Measurements from ENCODE around the gene RNF167. TPM values are rescaled to one million over a fixed set of nuclear protein-coding genes. Genes with fewer than 3 reads are reported as not detected.

The RNF167 gene
- polyA plus RNA-seq, 1 donor from 2014 or later, result 64.1 TPM

DNA sequence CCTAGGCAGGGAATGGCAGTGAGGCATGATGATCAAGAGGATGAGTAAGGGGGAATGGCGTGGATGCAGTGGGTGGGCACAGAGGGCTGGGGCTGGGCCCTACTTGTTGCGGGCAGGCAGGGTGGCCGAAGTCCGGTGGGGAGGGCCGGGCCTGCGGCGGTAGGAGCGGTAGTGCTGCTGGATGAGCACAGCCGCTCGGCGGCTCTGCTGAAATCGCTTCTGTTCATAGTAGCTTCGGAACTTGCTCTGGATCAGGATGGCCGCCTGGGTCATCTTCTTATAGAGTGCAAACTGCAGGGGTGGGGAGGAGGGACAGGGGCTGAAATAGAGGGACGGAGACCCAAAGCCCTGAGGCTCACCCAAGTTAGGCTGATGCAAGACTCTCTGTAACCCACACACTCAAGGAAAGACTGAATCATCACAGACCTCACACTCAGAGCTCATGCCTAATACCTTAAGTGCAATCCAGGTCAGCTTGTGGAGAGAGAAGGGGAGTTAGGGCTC, 29.0 kb downstream of the RNF167 start:
- peak overlapping the region; percentile 97 for H3K27ac ChIP-seq (ENCODE audit: low read length)
- H4K20me1 ChIP-seq (ENCODE audit: insufficient read depth), result no peaks in the 10 kb centered on the region
- H3K27me3 ChIP-seq (ENCODE audit: insufficient read depth, low read depth, low read length), result no peaks in the 10 kb centered on the region
- H3F3A ChIP-seq (ENCODE audit: insufficient read depth, low read length, poor library complexity, severe bottlenecking), result peaks cover 9% of the 10 kb centered on the region
- no peaks in the 10 kb centered on the region for H3K9me3 ChIP-seq (ENCODE audit: low read length)
- no peaks in the 10 kb centered on the region for H3K9me2 ChIP-seq (ENCODE audit: insufficient read depth, low read length)
- H3K79me2 ChIP-seq (replicated peaks; ENCODE audit: insufficient read depth, low read length), result no peaks in the 10 kb centered on the region
- no peaks in the 10 kb centered on the region for H3K36me3 ChIP-seq (ENCODE audit: insufficient read depth, low read length)
- peak overlapping the region; percentile 86 for H3K4me2 ChIP-seq (ENCODE audit: low read length)
- TF ChIP-seq REST (IDR thresholded peaks at IDR 0.05; ENCODE audit: borderline replicate concordance) (no peak), SMC3 (conservative IDR thresholded peaks at IDR 0.05; ENCODE audit: poor library complexity) (no peak), EP300 (conservative IDR thresholded peaks at IDR 0.05; ENCODE audit: poor library complexity, severe bottlenecking) (no peak), RAD21 (conservative IDR thresholded peaks at IDR 0.05) (no peak), MXI1 (conservative IDR thresholded peaks at IDR 0.05; ENCODE audit: poor library complexity, severe bottlenecking) (no peak), TAF1 (IDR thresholded peaks at IDR 0.05; ENCODE audit: low read depth) (no peak), CTCF (IDR thresholded peaks at IDR 0.05; ENCODE audit: poor library complexity, severe bottlenecking) (no peak), POLR2AphosphoS5 (IDR thresholded peaks at IDR 0.05) (no peak), EZH2 (IDR thresholded peaks at IDR 0.05; ENCODE audit: borderline replicate concordance, insufficient read depth, low read length, poor library complexity, severe bottlenecking) (no peak)
- H3K4me3 ChIP-seq (ENCODE audit: low read length), result peak overlapping the region; percentile 71
- H3K9ac ChIP-seq (ENCODE audit: low read length), result peak overlapping the region; percentile 89
- H2AFZ ChIP-seq (ENCODE audit: low read depth, low read length), result no peak overlapping the region

DNA sequence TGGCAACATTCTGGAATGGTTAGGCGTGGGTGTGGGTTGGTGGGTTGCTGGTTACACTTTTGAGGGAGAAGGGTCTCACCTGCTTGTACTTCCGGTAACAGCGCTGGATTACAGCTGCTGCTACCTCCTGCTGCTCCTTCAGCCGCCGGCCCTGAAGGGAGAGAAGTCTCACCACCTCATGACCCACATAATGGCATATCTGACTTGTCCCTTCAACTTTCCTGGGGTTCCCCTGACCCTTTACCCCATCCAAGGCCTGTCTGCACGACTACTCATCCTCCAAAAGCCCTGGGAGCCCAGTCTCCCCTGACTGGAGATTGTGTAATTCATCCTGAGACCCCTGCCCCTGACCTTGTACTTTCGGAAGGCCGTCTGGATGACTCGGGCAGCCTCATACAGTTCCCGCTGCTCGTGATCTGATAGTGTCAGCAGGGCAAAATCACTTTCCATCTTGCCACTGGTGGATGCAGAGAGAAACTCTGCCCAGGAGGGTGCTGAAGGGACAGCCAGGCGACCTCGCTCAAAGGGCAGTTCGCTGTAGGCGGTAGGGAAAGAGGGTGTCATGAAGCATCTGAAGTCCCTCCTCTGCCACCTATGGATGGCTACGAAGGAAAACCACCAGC, 29.6 kb downstream of the RNF167 start:
- no peak for TF ChIP-seq RAD21 (conservative IDR thresholded peaks at IDR 0.05)
- no peak for TF ChIP-seq POLR2AphosphoS5 (IDR thresholded peaks at IDR 0.05)
- TF ChIP-seq TAF1 (IDR thresholded peaks at IDR 0.05; ENCODE audit: low read depth), result no peak
- TF ChIP-seq CTCF (IDR thresholded peaks at IDR 0.05; ENCODE audit: poor library complexity, severe bottlenecking), result no peak
- TF ChIP-seq MXI1 (conservative IDR thresholded peaks at IDR 0.05; ENCODE audit: poor library complexity, severe bottlenecking), result no peak
- TF ChIP-seq REST (IDR thresholded peaks at IDR 0.05; ENCODE audit: borderline replicate concordance), result no peak
- no peak for TF ChIP-seq EP300 (conservative IDR thresholded peaks at IDR 0.05; ENCODE audit: poor library complexity, severe bottlenecking)
- no peak for TF ChIP-seq SMC3 (conservative IDR thresholded peaks at IDR 0.05; ENCODE audit: poor library complexity)
- no peak for TF ChIP-seq EZH2 (IDR thresholded peaks at IDR 0.05; ENCODE audit: borderline replicate concordance, insufficient read depth, low read length, poor library complexity, severe bottlenecking)
- Histone ChIP-seq H3K79me2 (replicated peaks; ENCODE audit: insufficient read depth, low read length) (no peaks in the 10 kb centered on the region), H4K20me1 (ENCODE audit: insufficient read depth) (no peaks in the 10 kb centered on the region), H3K27me3 (ENCODE audit: insufficient read depth, low read depth, low read length) (no peaks in the 10 kb centered on the region), H3K27ac (ENCODE audit: low read length) (peak overlapping the region; percentile 97), H3F3A (ENCODE audit: insufficient read depth, low read length, poor library complexity, severe bottlenecking) (peaks cover 9% of the 10 kb centered on the region), H3K36me3 (ENCODE audit: insufficient read depth, low read length) (no peaks in the 10 kb centered on the region), H3K9me2 (ENCODE audit: insufficient read depth, low read length) (no peaks in the 10 kb centered on the region), H3K9me3 (ENCODE audit: low read length) (no peaks in the 10 kb centered on the region), H3K9ac (ENCODE audit: low read length) (peak overlapping the region; percentile 89), H3K4me2 (ENCODE audit: low read length) (no peak overlapping the region), H3K4me3 (ENCODE audit: low read length) (peak overlapping the region; percentile 71), H2AFZ (ENCODE audit: low read depth, low read length) (no peak overlapping the region)
